ENCODE data around the gene GNAL. TPM values are rescaled to one million over a fixed set of nuclear protein-coding genes. Genes with fewer than 3 reads are reported as not detected.
"Not testable (repeated sequence)": the region's sequence is repeated elsewhere in the genome, so short reads cannot be mapped to it uniquely, and the experiment has no call there.

Gene GNAL
- total RNA-seq, 1 donor from 2014 or later: 0.40 TPM

- Mint-ChIP-seq H3K36me3 (ENCODE audit: low read depth) (peaks cover 38% of the 10 kb centered on the region), H3K27ac (no peak overlapping the region)
Observed at GRCh38 chr18:11887328-11888128, 198.5 kb downstream of the GNAL start.

GRCh38 chr18:11888726-11889125 lies 199.7 kb downstream of the GNAL start:
- Mint-ChIP-seq H3K27ac (no peak overlapping the region), H3K4me3 (no peak overlapping the region), H3K36me3 (ENCODE audit: low read depth) (peaks cover 44% of the 10 kb centered on the region), H3K9me3 (no peaks in the 10 kb centered on the region), H3K4me1 (peaks cover 7% of the 10 kb centered on the region), H3K27me3 (no peaks in the 10 kb centered on the region)
- DNase-seq: no peak
- intact Hi-C loops (cut with micrococcal nuclease): no loop called here

More at GRCh38 chr18:11887328-11888128, 198.5 kb downstream of the GNAL start:
- no peaks in the 10 kb centered on the region for H3K9me3 Mint-ChIP-seq
- no peak for DNase-seq
- H3K27me3 Mint-ChIP-seq: no peaks in the 10 kb centered on the region
- intact Hi-C loops (cut with micrococcal nuclease): no loop called here
- H3K4me1 Mint-ChIP-seq: peaks cover 6% of the 10 kb centered on the region
- no peak overlapping the region for H3K4me3 Mint-ChIP-seq

- Mint-ChIP-seq H3K27ac (no peak overlapping the region), H3K4me1 (peaks cover 10% of the 10 kb centered on the region), H3K27me3 (no peaks in the 10 kb centered on the region), H3K9me3 (no peaks in the 10 kb centered on the region), H3K36me3 (ENCODE audit: low read depth) (peaks cover 43% of the 10 kb centered on the region), H3K4me3 (no peak overlapping the region)
- intact Hi-C loops (cut with micrococcal nuclease): no loop called here
- DNase-seq: no peak
Observed at GRCh38 chr18:11889284-11889683, 200.2 kb downstream of the GNAL start.

GRCh38 chr18:11891737-11892136 lies 202.7 kb downstream of the GNAL start:
- intact Hi-C loops (cut with micrococcal nuclease): no loop called here
- Mint-ChIP-seq H3K4me3 (no peak overlapping the region), H3K27ac (no peak overlapping the region), H3K27me3 (no peaks in the 10 kb centered on the region), H3K9me3 (no peaks in the 10 kb centered on the region), H3K36me3 (ENCODE audit: low read depth) (peaks cover 45% of the 10 kb centered on the region), H3K4me1 (peaks cover 8% of the 10 kb centered on the region)
- no peak for DNase-seq

- H3K36me3 Mint-ChIP-seq (ENCODE audit: low read depth): peaks cover 47% of the 10 kb centered on the region
- H3K4me3 Mint-ChIP-seq; H3K27me3 Mint-ChIP-seq; DNase-seq; H3K9me3 Mint-ChIP-seq; intact Hi-C loops (cut with micrococcal nuclease); H3K27ac Mint-ChIP-seq; H3K4me1 Mint-ChIP-seq: not testable (repeated sequence)
Observed at GRCh38 chr18:11892438-11892837, 203.4 kb downstream of the GNAL start.

GRCh38 chr18:11897781-11898180 lies 208.7 kb downstream of the GNAL start:
- no peak overlapping the region for H3K4me3 Mint-ChIP-seq
- peaks cover 4% of the 10 kb centered on the region for H3K4me1 Mint-ChIP-seq
- no peaks in the 10 kb centered on the region for H3K9me3 Mint-ChIP-seq
- intact Hi-C loops (cut with micrococcal nuclease): no loop called here
- no peaks in the 10 kb centered on the region for H3K27me3 Mint-ChIP-seq
- H3K36me3 Mint-ChIP-seq (ENCODE audit: low read depth): peaks cover 43% of the 10 kb centered on the region
- DNase-seq: no peak
- H3K27ac Mint-ChIP-seq: no peak overlapping the region

- H3K27ac Mint-ChIP-seq: no peak overlapping the region
- intact Hi-C loops (cut with micrococcal nuclease): no loop called here
- H3K4me3 Mint-ChIP-seq: no peak overlapping the region
- peaks cover 39% of the 10 kb centered on the region for H3K36me3 Mint-ChIP-seq (ENCODE audit: low read depth)
- no peak for DNase-seq
- H3K27me3 Mint-ChIP-seq: no peaks in the 10 kb centered on the region
- H3K4me1 Mint-ChIP-seq: peaks cover 3% of the 10 kb centered on the region
- H3K9me3 Mint-ChIP-seq: no peaks in the 10 kb centered on the region
Observed at GRCh38 chr18:11899063-11899462, 210.0 kb downstream of the GNAL start.

- DNase-seq: no peak
- Mint-ChIP-seq H3K4me3 (no peak overlapping the region), H3K4me1 (peaks cover 9% of the 10 kb centered on the region), H3K36me3 (ENCODE audit: low read depth) (peaks cover 29% of the 10 kb centered on the region), H3K27me3 (no peaks in the 10 kb centered on the region), H3K27ac (no peak overlapping the region), H3K9me3 (no peaks in the 10 kb centered on the region)
- intact Hi-C loops (cut with micrococcal nuclease): no loop called here
Observed at GRCh38 chr18:11901826-11902438, 212.9 kb downstream of the GNAL start.

GRCh38 chr18:11902522-11903292 lies 213.6 kb downstream of the GNAL start:
- no peaks in the 10 kb centered on the region for H3K9me3 Mint-ChIP-seq
- intact Hi-C loops (cut with micrococcal nuclease): no loop called here

GRCh38 chr18:11905613-11906012 lies 216.5 kb downstream of the GNAL start:
- H3K4me3 Mint-ChIP-seq: peak overlapping the region; percentile 37
- no peaks in the 10 kb centered on the region for H3K27me3 Mint-ChIP-seq
- no peak for DNase-seq
- H3K36me3 Mint-ChIP-seq (ENCODE audit: low read depth): peaks cover 17% of the 10 kb centered on the region
- intact Hi-C loops (cut with micrococcal nuclease): no loop called here
- no peaks in the 10 kb centered on the region for H3K9me3 Mint-ChIP-seq
- H3K27ac Mint-ChIP-seq: peak overlapping the region; percentile 8
- H3K4me1 Mint-ChIP-seq: peaks cover 19% of the 10 kb centered on the region

More at GRCh38 chr18:11902522-11903292, 213.6 kb downstream of the GNAL start:
- H3K27ac Mint-ChIP-seq: no peak overlapping the region
- H3K27me3 Mint-ChIP-seq: no peaks in the 10 kb centered on the region
- peaks cover 25% of the 10 kb centered on the region for H3K36me3 Mint-ChIP-seq (ENCODE audit: low read depth)
- H3K4me1 Mint-ChIP-seq: peaks cover 14% of the 10 kb centered on the region
- no peak for DNase-seq
- no peak overlapping the region for H3K4me3 Mint-ChIP-seq

- H3K4me3 Mint-ChIP-seq: peak overlapping the region; percentile 37
- H3K36me3 Mint-ChIP-seq (ENCODE audit: low read depth): peaks cover 17% of the 10 kb centered on the region
- intact Hi-C loops (cut with micrococcal nuclease): no loop called here
- H3K9me3 Mint-ChIP-seq: no peaks in the 10 kb centered on the region
- no peaks in the 10 kb centered on the region for H3K27me3 Mint-ChIP-seq
- peaks cover 19% of the 10 kb centered on the region for H3K4me1 Mint-ChIP-seq
- no peak overlapping the region for H3K27ac Mint-ChIP-seq
- no peak for DNase-seq
Observed at GRCh38 chr18:11906176-11906575, 217.1 kb downstream of the GNAL start.

- intact Hi-C loops (cut with micrococcal nuclease): no loop called here
- Mint-ChIP-seq H3K4me3 (peak overlapping the region; percentile 95), H3K27me3 (no peaks in the 10 kb centered on the region), H3K9me3 (no peaks in the 10 kb centered on the region), H3K36me3 (ENCODE audit: low read depth) (peaks cover 10% of the 10 kb centered on the region), H3K27ac (peak overlapping the region; percentile 94), H3K4me1 (peaks cover 19% of the 10 kb centered on the region)
- DNase-seq: no peak
Observed at GRCh38 chr18:11906926-11907874, 218.1 kb downstream of the GNAL start.
